Tibial nerve (tissue), 4 donors: ENCODE data around the gene GSTM2. TPM values are rescaled to one million over a fixed set of nuclear protein-coding genes. Genes with fewer than 3 reads are reported as not detected.

Experiments
- DNase-seq, 2 donors: peaks; one replicate each; pipeline ENCODE4 v3.0.0-alpha.2; 2019; ENCODE audit warnings: low spot score in 2 of 2
- H3K27ac ChIP-seq, 4 donors: fragments of 200-600 bp; sonication (generic) in 3 of 4; one replicate each; pipeline ENCODE4 v1.5.1; 2017 to 2019; ENCODE audit warnings: mild to moderate bottlenecking in 1 of 4
- H3K27me3 ChIP-seq, 2 donors: fragments of 200-600 bp; sonication (generic) in 1 of 2; one replicate each; pipeline versions ENCODE4 v1.5.1 to v1.6.0; 2017 to 2019
- H3K36me3 ChIP-seq, 3 donors: fragments of 200-600 bp; sonication (generic); one replicate each; pipeline ENCODE4 v1.5.1; 2018 to 2019
- H3K4me1 ChIP-seq, 4 donors: fragments of 200-600 bp; sonication (generic) in 3 of 4; one replicate each; pipeline ENCODE4 v1.5.1; 2017 to 2019
- H3K4me3 ChIP-seq, 4 donors: fragments of 200-600 bp; sonication (generic) in 3 of 4; one replicate each; pipeline ENCODE4 v1.5.1; 2017 to 2019; ENCODE audit warnings: mild to moderate bottlenecking in 1 of 4, moderate library complexity in 1 of 4
- H3K9me3 ChIP-seq, 4 donors: fragments of 200-600 bp; sonication (generic) in 3 of 4; one replicate each; pipeline ENCODE4 v1.5.1; 2017 to 2019
- EP300 ChIP-seq, 2 donors: sonication (generic); formaldehyde crosslinking; IDR thresholded peaks; one replicate each; pipeline ENCODE4 v1.6.1; 2017; ENCODE audit warnings: antibody characterized with exemption in 2 of 2, mild to moderate bottlenecking in 1 of 2
- POLR2A ChIP-seq, 2 donors: fragments of 450-650 bp; IDR thresholded peaks; one replicate each; pipeline ENCODE4 v1.6.1; 2017; ENCODE audit warnings: antibody characterized with exemption in 2 of 2, mild to moderate bottlenecking in 2 of 2, moderate library complexity in 2 of 2
- WGBS, 2 donors: methylation state at CpG; one replicate each; pipeline ENCODE4 v1.1.5; 2018; 5-methylcytosine and 5-hydroxymethylcytosine counted together
- total RNA-seq, 4 donors: library from RNA; depleted of rRNA; stranded (reverse); fragments of >200 nt; gene quantifications; one replicate each; pipeline ENCODE4 v1.1.0, GENCODE V29; 2016
- TF ChIP-seq, protein P1 (sequence below), 5 experiments: fragments of 200-600 bp in 3 of 5; fragments of 450-650 bp in 2 of 5; sonication (generic) in 3 of 5; IDR thresholded peaks; one replicate each; pipeline ENCODE4 v1.5.1; 2016 to 2019; ENCODE audit warnings: antibody characterized with exemption in 5 of 5, mild to moderate bottlenecking in 3 of 5, moderate library complexity in 2 of 5

Gene GSTM2
- total RNA-seq, 4 donors from 2014 or later: 87.1 to 120 (median 103) TPM

- no peak overlapping the region for H3K27ac ChIP-seq
These were observed 47.0 kb downstream of the GSTM2 start for GRCh38 chr1:109714661-109715372.

DNA sequence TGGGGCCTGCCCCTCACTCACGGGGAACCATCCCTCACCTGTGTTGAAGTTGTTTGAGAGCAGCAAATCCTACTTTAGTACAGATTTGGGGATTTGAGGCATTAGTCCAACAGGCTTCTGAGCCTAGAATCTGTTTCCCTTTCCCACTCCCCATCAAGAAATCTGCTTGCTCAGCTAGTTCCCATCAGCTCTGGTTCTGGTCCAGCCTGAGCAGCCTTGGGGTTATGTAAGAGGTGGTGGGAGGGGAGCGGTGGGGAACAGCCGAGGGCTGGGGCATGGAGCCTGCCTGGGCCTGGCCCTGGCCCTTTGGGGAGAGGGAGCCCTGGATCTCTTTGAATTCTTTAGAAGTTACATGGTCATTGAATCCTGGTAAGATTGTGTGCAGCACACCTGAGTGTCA, 48.3 kb downstream of the GSTM2 start:
- Histone ChIP-seq H3K27me3 (peaks cover 0 to 7% of the 10 kb centered on the region in 2 donors), H3K36me3 (no peaks in the 10 kb centered on the region), H3K4me1 (peaks cover 0 to 13% (median 0%) of the 10 kb centered on the region in 4 donors), H3K9me3 (no peaks in the 10 kb centered on the region), H3K4me3 (no peak overlapping the region), H3K27ac (peak overlapping the region in 1 of 4 donors; percentile 10)
- TF ChIP-seq, protein P1, sequence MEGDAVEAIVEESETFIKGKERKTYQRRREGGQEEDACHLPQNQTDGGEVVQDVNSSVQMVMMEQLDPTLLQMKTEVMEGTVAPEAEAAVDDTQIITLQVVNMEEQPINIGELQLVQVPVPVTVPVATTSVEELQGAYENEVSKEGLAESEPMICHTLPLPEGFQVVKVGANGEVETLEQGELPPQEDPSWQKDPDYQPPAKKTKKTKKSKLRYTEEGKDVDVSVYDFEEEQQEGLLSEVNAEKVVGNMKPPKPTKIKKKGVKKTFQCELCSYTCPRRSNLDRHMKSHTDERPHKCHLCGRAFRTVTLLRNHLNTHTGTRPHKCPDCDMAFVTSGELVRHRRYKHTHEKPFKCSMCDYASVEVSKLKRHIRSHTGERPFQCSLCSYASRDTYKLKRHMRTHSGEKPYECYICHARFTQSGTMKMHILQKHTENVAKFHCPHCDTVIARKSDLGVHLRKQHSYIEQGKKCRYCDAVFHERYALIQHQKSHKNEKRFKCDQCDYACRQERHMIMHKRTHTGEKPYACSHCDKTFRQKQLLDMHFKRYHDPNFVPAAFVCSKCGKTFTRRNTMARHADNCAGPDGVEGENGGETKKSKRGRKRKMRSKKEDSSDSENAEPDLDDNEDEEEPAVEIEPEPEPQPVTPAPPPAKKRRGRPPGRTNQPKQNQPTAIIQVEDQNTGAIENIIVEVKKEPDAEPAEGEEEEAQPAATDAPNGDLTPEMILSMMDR (IDR thresholded peaks at IDR 0.05): no peak
- TF ChIP-seq POLR2A (IDR thresholded peaks at IDR 0.05) (no peak), EP300 (IDR thresholded peaks at IDR 0.05) (no peak)
- no peak for DNase-seq
- WGBS, 2 donors: 76 to 88% methylated on average over 3 of the region's 3 CpGs

More at GRCh38 chr1:109714661-109715372, 47.0 kb downstream of the GSTM2 start:
- Histone ChIP-seq H3K9me3 (no peaks in the 10 kb centered on the region), H3K4me3 (no peak overlapping the region), H3K27me3 (peaks cover 0 to 7% of the 10 kb centered on the region in 2 donors), H3K36me3 (no peaks in the 10 kb centered on the region), H3K4me1 (peaks cover 0 to 13% (median 0%) of the 10 kb centered on the region in 4 donors)
- TF ChIP-seq EP300 (IDR thresholded peaks at IDR 0.05) (no peak), POLR2A (IDR thresholded peaks at IDR 0.05) (no peak)
- TF ChIP-seq, protein P1 (IDR thresholded peaks at IDR 0.05): no peak
- 86 to 88% methylated on average over 12 of the region's 12 CpGs for WGBS, 2 donors
- DNase-seq: no peak

- Histone ChIP-seq H3K4me3 (no peak overlapping the region), H3K9me3 (no peaks in the 10 kb centered on the region), H3K36me3 (no peaks in the 10 kb centered on the region), H3K27ac (peak overlapping the region in 1 of 4 donors; percentile 15), H3K4me1 (peaks cover 0 to 13% (median 0%) of the 10 kb centered on the region in 4 donors), H3K27me3 (peaks cover 0 to 7% of the 10 kb centered on the region in 2 donors)
- no peak for DNase-seq
- TF ChIP-seq EP300 (IDR thresholded peaks at IDR 0.05) (no peak), POLR2A (IDR thresholded peaks at IDR 0.05) (no peak)
- TF ChIP-seq, protein P1 (IDR thresholded peaks at IDR 0.05): no peak
- WGBS, 2 donors: 72 to 81% methylated on average over 3 of the region's 3 CpGs
These were observed 48.8 kb downstream of the GSTM2 start for GRCh38 chr1:109716570-109717090.

DNA sequence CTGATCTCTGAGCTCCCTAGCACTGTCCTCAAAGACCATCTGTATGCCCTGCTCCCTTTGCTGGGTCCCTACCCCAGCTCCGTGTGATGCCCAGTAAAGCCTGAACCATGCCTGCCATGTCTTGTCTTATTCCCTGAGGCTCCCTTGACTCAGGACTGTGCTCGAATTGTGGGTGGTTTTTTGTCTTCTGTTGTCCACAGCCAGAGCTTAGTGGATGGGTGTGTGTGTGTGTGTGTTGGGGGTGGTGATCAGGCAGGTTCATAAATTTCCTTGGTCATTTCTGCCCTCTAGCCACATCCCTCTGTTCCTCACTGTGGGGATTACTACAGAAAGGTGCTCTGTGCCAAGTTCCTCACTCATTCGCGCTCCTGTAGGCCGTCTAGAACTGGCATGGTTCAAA, 49.9 kb downstream of the GSTM2 start:
- peaks cover 0 to 13% (median 0%) of the 10 kb centered on the region in 4 donors for H3K4me1 ChIP-seq
- WGBS, 2 donors: 77 to 81% methylated on average over 5 of the region's 5 CpGs
- H3K27ac ChIP-seq: no peak overlapping the region
- no peaks in the 10 kb centered on the region for H3K9me3 ChIP-seq
- no peak overlapping the region for H3K4me3 ChIP-seq
- H3K36me3 ChIP-seq: no peaks in the 10 kb centered on the region
- no peak for DNase-seq
- TF ChIP-seq, protein P1 (IDR thresholded peaks at IDR 0.05): no peak
- H3K27me3 ChIP-seq: no peaks in the 10 kb centered on the region

GRCh38 chr1:109718495-109718894, 50.6 kb downstream of the GSTM2 start:
- DNase-seq: no peak
- WGBS, 2 donors: 81 to 86% methylated on average over 2 of the region's 2 CpGs
- Histone ChIP-seq H3K27ac (no peak overlapping the region), H3K4me1 (peaks cover 0 to 13% (median 0%) of the 10 kb centered on the region in 4 donors), H3K4me3 (no peak overlapping the region), H3K36me3 (no peaks in the 10 kb centered on the region), H3K27me3 (no peaks in the 10 kb centered on the region), H3K9me3 (no peaks in the 10 kb centered on the region)
- TF ChIP-seq, protein P1 (IDR thresholded peaks at IDR 0.05): no peak
- TF ChIP-seq POLR2A (IDR thresholded peaks at IDR 0.05) (no peak), EP300 (IDR thresholded peaks at IDR 0.05) (no peak)
